Chondrocyte (in vitro differentiated cells): ENCODE measurements around the gene NELL1. TPM values are rescaled to one million over a fixed set of nuclear protein-coding genes. Genes with fewer than 3 reads are reported as not detected.

Experiments used
- DNase-seq: peaks from one replicate; pipeline ENCODE4 v3.0.0; 2021; ENCODE audit warnings: mixed read lengths, low spot score
- H3K27ac Mint-ChIP-seq: one replicate; pipeline ENCODE4 v1.8.0; 2021; ENCODE audit warnings: mild to moderate bottlenecking, moderate library complexity, mixed read lengths; ENCODE audit not compliant: unreplicated experiment
- H3K27me3 Mint-ChIP-seq: 2 replicates; pipeline ENCODE4 v1.8.0; 2021; ENCODE audit warnings: low read depth, mixed read lengths
- H3K36me3 Mint-ChIP-seq: 2 replicates; pipeline ENCODE4 v1.8.0; 2021; ENCODE audit warnings: low read depth, mixed read lengths
- H3K4me1 Mint-ChIP-seq: 2 replicates; pipeline ENCODE4 v1.8.0; 2021; ENCODE audit warnings: low read depth, mild to moderate bottlenecking, mixed read lengths
- H3K4me3 Mint-ChIP-seq: one replicate; pipeline ENCODE4 v1.8.0; 2021; ENCODE audit warnings: mild to moderate bottlenecking, moderate library complexity, mixed read lengths; ENCODE audit not compliant: unreplicated experiment
- H3K9me3 Mint-ChIP-seq: 2 replicates; pipeline ENCODE4 v1.8.0; 2021; ENCODE audit warnings: low read depth, mixed read lengths
- CTCF ChIP-seq: fragments of 200-600 bp; sonication (generic); IDR thresholded peaks from 2 replicates; pipeline ENCODE4 v1.5.0; 2021; ENCODE audit warnings: antibody characterized with exemption, mild to moderate bottlenecking, moderate library complexity
- total RNA-seq: library from RNA; stranded (reverse); gene quantifications from 3 replicates; pipeline ENCODE4 v1.2.1, GENCODE V29; 2021

NELL1 gene
- total RNA-seq, 1 donor from 2014 or later = not detected

- H3K4me1 Mint-ChIP-seq = no peaks in the 10 kb centered on the region
- no peak for TF ChIP-seq CTCF
- no peak overlapping the region for H3K27ac Mint-ChIP-seq
- peaks cover 2% of the 10 kb centered on the region for H3K27me3 Mint-ChIP-seq
- no peak for DNase-seq
- H3K36me3 Mint-ChIP-seq = no peaks in the 10 kb centered on the region
- H3K9me3 Mint-ChIP-seq = peaks cover 10% of the 10 kb centered on the region
- H3K4me3 Mint-ChIP-seq = no peak overlapping the region
Measured at GRCh38 chr11:21195995-21196394, 526.6 kb downstream of the NELL1 start.

DNA sequence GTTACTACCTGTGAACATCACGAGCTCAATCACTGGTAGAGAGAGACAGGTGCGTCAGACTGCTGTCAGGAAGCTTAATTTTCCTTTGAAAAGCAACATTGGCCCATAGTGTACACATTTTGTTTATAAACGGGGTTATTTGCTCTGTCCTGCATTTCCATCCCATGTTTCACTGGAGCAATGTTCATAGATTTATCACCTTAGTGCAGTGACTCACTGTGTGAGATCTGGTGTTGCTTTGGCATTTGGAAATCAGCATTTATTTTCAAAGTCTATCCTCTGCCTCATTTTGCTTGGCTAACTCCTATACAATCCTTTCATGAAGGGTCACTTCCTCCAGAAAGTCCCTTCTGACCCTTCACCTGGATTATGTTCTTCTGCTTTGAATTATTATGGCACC, 529.1 kb downstream of the NELL1 start:
- DNase-seq = no peak
- H3K36me3 Mint-ChIP-seq = no peaks in the 10 kb centered on the region
- TF ChIP-seq CTCF = no peak
- no peak overlapping the region for H3K4me3 Mint-ChIP-seq
- H3K9me3 Mint-ChIP-seq = peaks cover 28% of the 10 kb centered on the region
- H3K27ac Mint-ChIP-seq = no peak overlapping the region
- no peaks in the 10 kb centered on the region for H3K27me3 Mint-ChIP-seq
- H3K4me1 Mint-ChIP-seq = no peaks in the 10 kb centered on the region

DNA sequence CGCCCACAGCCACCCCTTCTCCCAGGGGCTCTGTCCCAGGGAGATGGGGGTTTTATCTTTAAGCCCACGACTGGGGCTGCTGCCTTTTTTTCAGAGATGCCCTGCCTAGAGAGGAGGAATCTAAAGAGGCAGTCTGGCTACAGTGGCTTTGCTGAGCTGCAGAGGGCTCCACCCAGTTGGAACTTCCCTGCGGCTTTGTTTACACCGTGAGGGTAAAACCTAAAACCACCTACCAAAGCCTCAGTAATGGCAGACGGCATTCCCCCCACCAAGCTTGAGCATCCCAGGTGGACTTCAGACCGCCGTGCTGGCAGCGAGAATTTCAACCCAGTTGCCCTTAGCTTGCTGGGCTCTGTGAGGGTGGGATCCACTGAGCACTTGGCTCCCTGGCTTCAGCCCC, 535.8 kb downstream of the NELL1 start:
- Mint-ChIP-seq H3K4me1 (no peaks in the 10 kb centered on the region), H3K27ac (no peak overlapping the region), H3K4me3 (no peak overlapping the region), H3K27me3 (peaks cover 2% of the 10 kb centered on the region), H3K9me3 (peaks cover 27% of the 10 kb centered on the region), H3K36me3 (no peaks in the 10 kb centered on the region)
- no peak for TF ChIP-seq CTCF
- DNase-seq = no peak

DNA sequence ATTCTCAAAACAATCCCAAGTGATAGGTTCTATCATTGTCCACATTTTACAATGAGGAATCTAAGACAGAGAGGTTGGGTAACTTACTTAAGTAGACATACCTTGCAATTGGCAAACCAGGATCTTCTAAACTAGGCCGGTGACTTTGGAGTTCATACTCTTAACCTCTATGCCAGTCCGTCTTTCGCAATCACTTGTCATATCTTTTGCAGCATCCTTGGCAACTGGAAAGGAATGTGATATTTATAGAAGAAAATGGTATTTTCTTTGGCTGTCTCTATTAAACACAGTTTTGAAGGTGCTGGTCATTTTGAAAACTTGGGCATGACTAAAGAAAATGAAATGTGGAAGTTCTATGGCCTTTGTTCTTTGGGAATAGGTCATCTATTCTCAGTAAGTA, 556.5 kb downstream of the NELL1 start:
- Mint-ChIP-seq H3K9me3 (peaks cover 11% of the 10 kb centered on the region), H3K4me1 (no peaks in the 10 kb centered on the region), H3K4me3 (no peak overlapping the region), H3K27me3 (peaks cover 6% of the 10 kb centered on the region), H3K27ac (no peak overlapping the region), H3K36me3 (no peaks in the 10 kb centered on the region)
- no peak for DNase-seq
- no peak for TF ChIP-seq CTCF

GRCh38 chr11:21229224-21229623, 559.8 kb downstream of the NELL1 start:
- H3K4me1 Mint-ChIP-seq = no peaks in the 10 kb centered on the region
- no peaks in the 10 kb centered on the region for H3K36me3 Mint-ChIP-seq
- H3K4me3 Mint-ChIP-seq = no peak overlapping the region
- peaks cover 6% of the 10 kb centered on the region for H3K27me3 Mint-ChIP-seq
- peaks cover 2% of the 10 kb centered on the region for H3K9me3 Mint-ChIP-seq
- DNase-seq = no peak
- no peak overlapping the region for H3K27ac Mint-ChIP-seq
- no peak for TF ChIP-seq CTCF
